HepG2 (cell line): ENCODE results near the gene HSPB7. TPM values are rescaled to one million over a fixed set of nuclear protein-coding genes. Genes with fewer than 3 reads are reported as not detected.

ENCODE experiments used
- ATAC-seq: fragments of 200-7000 bp; cut with Tn5 transposase; 3 replicates; pipeline ENCODE4 v1.9.1; 2020; ENCODE audit warnings: mild to moderate bottlenecking, moderate library complexity
- BruUV-seq: library from RNA; stranded (reverse); fragments of 400-500 nt; replicated peaks from 2 replicates; lab custom pipeline; 2021; lab: Mats Ljungman, UMichigan
- CTCF ChIA-PET: fragments of 300-600 bp; formaldehyde crosslinking; extraction: SDS; loops from one replicate; lab custom pipeline; 2021; ENCODE audit warnings: low total read pairs, inconsistent platforms, low intra/inter-chr PET ratio; lab: Yijun Ruan, JAX
- POLR2A ChIA-PET: fragments of 350-600 bp; sonication (Branson Sonifier 250); formaldehyde crosslinking; loops from one replicate; lab custom pipeline; 2020; ENCODE audit warnings: antibody characterized with exemption, inconsistent platforms; lab: Yijun Ruan, JAX
- DNase-seq: peaks from one replicate; pipeline ENCODE4 v3.0.0-alpha.2; 2015; ENCODE audit warnings: low spot score
- FAIRE-seq: peaks from 3 replicates; lab custom pipeline; 2011; peaks lifted over from hg19 to GRCh38; lab: Jason Lieb, UNC
- H2AFZ ChIP-seq: one replicate; pipeline ENCODE4 v1.6.1; 2011; ENCODE audit warnings: low read length, inconsistent platforms
- H3K27ac ChIP-seq: fragments of 300-600 bp; 3 replicates; pipeline ENCODE4 v1.8.0; 2011; ENCODE audit warnings: mixed run types, mild to moderate bottlenecking, mixed read lengths, low read length, inconsistent platforms; ENCODE audit not compliant: insufficient read depth; ENCODE audit errors: extremely low read length
- H3K27me3 ChIP-seq, 2 experiments: fragments of 200-600 bp in 1 of 2; 2 replicates in 1 of 2; 3 replicates in 1 of 2; pipeline versions ENCODE4 v1.6.0 to v1.8.0; 2011; ENCODE audit warnings: low read length in 2 of 2, mild to moderate bottlenecking in 2 of 2, moderate library complexity in 2 of 2, inconsistent platforms in 1 of 2; ENCODE audit not compliant: insufficient read depth in 2 of 2, control insufficient read depth in 1 of 2
- H3K36me3 ChIP-seq, 2 experiments: fragments of 200-600 bp in 1 of 2; replicated peaks in 1 of 2; 2 replicates in 1 of 2; 3 replicates in 1 of 2; pipeline versions ENCODE4 v1.5.1 to v1.8.0; 2011; ENCODE audit warnings: low read length in 2 of 2, inconsistent platforms in 1 of 2; ENCODE audit not compliant: insufficient read depth in 2 of 2, control insufficient read depth in 1 of 2
- H3K4me1 ChIP-seq: 2 replicates; pipeline ENCODE4 v1.5.1; 2012; ENCODE audit warnings: low read length, inconsistent platforms; ENCODE audit not compliant: insufficient read depth
- H3K4me2 ChIP-seq: 2 replicates; pipeline ENCODE4 v1.6.0; 2011; ENCODE audit warnings: low read depth, low read length, inconsistent platforms
- H3K4me3 ChIP-seq, 3 experiments: fragments of 200-600 bp in 1 of 3; sonication (generic), shearing (Covaris generic) in 1 of 3; replicated peaks in 1 of 3; 2 replicates each; pipeline ENCODE4 v1.5.1; 2011 to 2016; ENCODE audit warnings: low read length in 3 of 3, inconsistent platforms in 2 of 3, low read depth in 2 of 3, mild to moderate bottlenecking in 2 of 3, control low read depth in 1 of 3, mixed read lengths in 1 of 3; ENCODE audit not compliant: insufficient read depth in 1 of 3
- H3K79me2 ChIP-seq: one replicate; pipeline ENCODE4 v1.6.1; 2011; ENCODE audit warnings: low read length, inconsistent platforms; ENCODE audit not compliant: insufficient read depth
- H3K9ac ChIP-seq: 2 replicates; pipeline ENCODE4 v1.6.0; 2011; ENCODE audit warnings: mild to moderate bottlenecking, low read depth, low read length, inconsistent platforms; ENCODE audit not compliant: insufficient read depth
- H3K9me3 ChIP-seq: 2 replicates; pipeline ENCODE4 v1.5.1; 2012; ENCODE audit warnings: mild to moderate bottlenecking, low read length
- H4K20me1 ChIP-seq: 2 replicates; pipeline ENCODE4 v1.6.0; 2011; ENCODE audit warnings: inconsistent platforms, mild to moderate bottlenecking, low read length, moderate library complexity; ENCODE audit not compliant: insufficient read depth
- GLI4 ChIP-seq: sonication (generic); formaldehyde crosslinking; IDR thresholded peaks from 2 replicates; pipeline ENCODE4 v1.5.1; 2020; ENCODE audit warnings: missing genetic modification reagents, mild to moderate bottlenecking, moderate library complexity, borderline replicate concordance
- GZF1 ChIP-seq: sonication (generic); formaldehyde crosslinking; IDR thresholded peaks from 2 replicates; pipeline ENCODE4 v1.5.1; 2020; ENCODE audit warnings: mild to moderate bottlenecking, missing genetic modification reagents
- POLR2A ChIP-seq, 2 experiments: IDR thresholded peaks; 2 replicates each; pipeline ENCODE4 v1.6.1; 2011; ENCODE audit warnings: low read depth in 2 of 2, low read length in 2 of 2, mild to moderate bottlenecking in 1 of 2, moderate library complexity in 1 of 2; ENCODE audit not compliant: insufficient read depth in 1 of 2
- RAD21 ChIP-seq: fragments of 450-650 bp; formaldehyde crosslinking; IDR thresholded peaks from 2 replicates; pipeline ENCODE4 v1.5.0; 2020; ENCODE audit warnings: mild to moderate bottlenecking
- TAF15 ChIP-seq: fragments of 200-400 bp; formaldehyde crosslinking; IDR thresholded peaks from one replicate; pipeline ENCODE4 v1.6.1; 2018; ENCODE audit warnings: mild to moderate bottlenecking, low read depth, low read length; ENCODE audit not compliant: poor library complexity, severe bottlenecking
- ZZZ3 ChIP-seq: sonication (generic); formaldehyde crosslinking; IDR thresholded peaks from 2 replicates; pipeline ENCODE4 v1.4.0; 2020; ENCODE audit warnings: missing genetic modification reagents, mild to moderate bottlenecking, borderline replicate concordance
- WGBS: methylation state at CpG from one replicate; pipeline ENCODE4 v1.1.6; 2017; ENCODE audit warnings: low lambda C conversion rate; 5-methylcytosine and 5-hydroxymethylcytosine counted together
- in situ Hi-C: cut with HindIII; loops from 2 replicates; pipeline ENCODE4 v1.10.0; 2017; ENCODE audit warnings: low pct_unique_long_range_greater_than_20kb; ENCODE audit not compliant: extremely low pct_ligation_motif_present
- intact Hi-C: fragments of 100-400 bp; cut with micrococcal nuclease; formaldehyde crosslinking; loops from one replicate; pipeline ENCODE4 v1.10.0; 2022; ENCODE audit not compliant: unreplicated experiment
- polyA plus RNA-seq, 8 experiments: library from polyadenylated mRNA; depleted of rRNA in 3 of 8; stranded (reverse) in 7 of 8; unstranded in 1 of 8; fragments of >200 nt; fragmentation: Illumina TruSeq in 4 of 8; extraction: Trizol in 4 of 8; gene quantifications; 2 replicates each; pipeline versions ENCODE4 v1.2.1 to v1.2.3, GENCODE V29; 2011 to 2016; ENCODE audit warnings: low read depth in 4 of 8, missing spikeins in 1 of 8, mixed read lengths in 1 of 8; ENCODE audit not compliant: insufficient read depth in 1 of 8
- total RNA-seq, 5 experiments: library from RNA; depleted of rRNA; stranded (reverse); fragments of >200 nt; fragmentation: Illumina TruSeq; extraction: Trizol; gene quantifications; 2 replicates each; pipeline ENCODE4 v1.2.3, GENCODE V29; 2016; ENCODE audit warnings: low read depth in 1 of 5
- TF ChIP-seq, protein P1 (sequence below): sonication (generic); formaldehyde crosslinking; IDR thresholded peaks from 2 replicates; pipeline ENCODE4 v1.4.0; 2020; ENCODE audit warnings: missing genetic modification reagents, borderline replicate concordance
- TF ChIP-seq, protein P2 (sequence below): sonication (generic); formaldehyde crosslinking; IDR thresholded peaks from 2 replicates; pipeline ENCODE4 v1.8.0; 2023; ENCODE audit warnings: mild to moderate bottlenecking, missing genetic modification reagents

The HSPB7 gene
- total and polyA plus RNA-seq, 2 of the 13 experiments (the other 11 are each of a cell fraction or from before 2014, with no cell fraction given) = 0.20 TPM; not detected in 1

DNA sequence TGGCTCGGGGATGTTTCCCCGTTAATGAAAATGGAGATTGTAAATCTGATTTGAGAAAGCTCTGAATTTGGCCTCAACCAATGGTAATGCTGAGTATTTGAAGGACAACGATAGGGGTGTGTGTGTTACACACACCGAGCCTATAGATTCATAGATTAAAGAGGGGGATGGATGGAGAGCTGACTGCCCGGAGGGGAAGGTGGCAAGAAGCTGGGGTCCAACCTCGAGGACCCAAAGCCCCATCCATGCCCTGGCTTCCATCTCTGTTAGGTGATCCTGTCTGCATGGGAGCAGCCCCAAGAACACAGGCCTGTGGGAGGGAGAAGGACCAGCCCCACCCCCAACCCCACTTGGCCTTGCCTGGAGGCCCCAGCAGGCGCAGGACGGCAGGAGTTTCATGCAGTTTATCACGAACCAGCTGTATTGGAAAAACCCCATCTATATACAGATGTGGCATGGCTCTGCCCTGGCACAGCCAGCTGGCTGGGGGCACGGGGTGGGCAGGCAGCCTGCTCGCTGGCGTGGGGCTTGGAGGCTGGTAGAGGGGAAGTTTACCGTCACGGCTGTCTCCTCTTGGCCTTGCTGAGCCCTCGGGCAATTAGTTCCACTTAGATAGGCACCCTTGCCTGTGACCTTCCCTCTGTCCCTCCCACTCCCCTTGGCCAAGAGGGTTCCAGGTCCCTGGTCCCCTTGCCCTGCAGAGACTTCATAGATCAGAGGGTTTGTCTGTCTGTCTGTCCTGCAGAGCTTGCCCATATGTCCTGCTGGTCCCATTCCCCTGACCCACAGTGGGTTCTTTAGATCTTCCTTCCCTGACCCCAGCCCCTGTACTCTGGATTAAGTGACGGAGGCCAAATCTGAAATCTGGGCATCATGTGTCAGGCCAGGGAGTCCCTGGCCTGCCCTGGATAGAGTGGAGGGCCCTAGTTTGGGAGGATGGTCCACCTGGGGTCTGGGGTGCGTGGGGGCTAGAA lies 3.0 kb downstream of the HSPB7 start (continued):
- TF ChIP-seq, protein P1, sequence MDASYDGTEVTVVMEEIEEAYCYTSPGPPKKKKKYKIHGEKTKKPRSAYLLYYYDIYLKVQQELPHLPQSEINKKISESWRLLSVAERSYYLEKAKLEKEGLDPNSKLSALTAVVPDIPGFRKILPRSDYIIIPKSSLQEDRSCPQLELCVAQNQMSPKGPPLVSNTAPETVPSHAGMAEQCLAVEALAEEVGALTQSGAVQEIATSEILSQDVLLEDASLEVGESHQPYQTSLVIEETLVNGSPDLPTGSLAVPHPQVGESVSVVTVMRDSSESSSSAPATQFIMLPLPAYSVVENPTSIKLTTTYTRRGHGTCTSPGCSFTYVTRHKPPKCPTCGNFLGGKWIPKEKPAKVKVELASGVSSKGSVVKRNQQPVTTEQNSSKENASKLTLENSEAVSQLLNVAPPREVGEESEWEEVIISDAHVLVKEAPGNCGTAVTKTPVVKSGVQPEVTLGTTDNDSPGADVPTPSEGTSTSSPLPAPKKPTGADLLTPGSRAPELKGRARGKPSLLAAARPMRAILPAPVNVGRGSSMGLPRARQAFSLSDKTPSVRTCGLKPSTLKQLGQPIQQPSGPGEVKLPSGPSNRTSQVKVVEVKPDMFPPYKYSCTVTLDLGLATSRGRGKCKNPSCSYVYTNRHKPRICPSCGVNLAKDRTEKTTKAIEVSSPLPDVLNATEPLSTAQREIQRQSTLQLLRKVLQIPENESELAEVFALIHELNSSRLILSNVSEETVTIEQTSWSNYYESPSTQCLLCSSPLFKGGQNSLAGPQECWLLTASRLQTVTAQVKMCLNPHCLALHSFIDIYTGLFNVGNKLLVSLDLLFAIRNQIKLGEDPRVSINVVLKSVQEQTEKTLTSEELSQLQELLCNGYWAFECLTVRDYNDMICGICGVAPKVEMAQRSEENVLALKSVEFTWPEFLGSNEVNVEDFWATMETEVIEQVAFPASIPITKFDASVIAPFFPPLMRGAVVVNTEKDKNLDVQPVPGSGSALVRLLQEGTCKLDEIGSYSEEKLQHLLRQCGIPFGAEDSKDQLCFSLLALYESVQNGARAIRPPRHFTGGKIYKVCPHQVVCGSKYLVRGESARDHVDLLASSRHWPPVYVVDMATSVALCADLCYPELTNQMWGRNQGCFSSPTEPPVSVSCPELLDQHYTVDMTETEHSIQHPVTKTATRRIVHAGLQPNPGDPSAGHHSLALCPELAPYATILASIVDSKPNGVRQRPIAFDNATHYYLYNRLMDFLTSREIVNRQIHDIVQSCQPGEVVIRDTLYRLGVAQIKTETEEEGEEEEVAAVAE (CRISPR knock-in tag) = 0 out of 2 replicates have a peak, but pooled peaks have one; percentile 22
- no peak for TF ChIP-seq GZF1 (CRISPR knock-in tag)
- no peak for TF ChIP-seq TAF15
- peak in 1 of 2 experiments; percentile 39; a peak in 1 of 4 replicates for TF ChIP-seq POLR2A (IDR thresholded peaks at IDR 0.05; ENCODE audit: insufficient read depth in 1 of 2, low read depth in 2 of 2, low read length in 2 of 2)
- no peak for TF ChIP-seq GLI4

DNA sequence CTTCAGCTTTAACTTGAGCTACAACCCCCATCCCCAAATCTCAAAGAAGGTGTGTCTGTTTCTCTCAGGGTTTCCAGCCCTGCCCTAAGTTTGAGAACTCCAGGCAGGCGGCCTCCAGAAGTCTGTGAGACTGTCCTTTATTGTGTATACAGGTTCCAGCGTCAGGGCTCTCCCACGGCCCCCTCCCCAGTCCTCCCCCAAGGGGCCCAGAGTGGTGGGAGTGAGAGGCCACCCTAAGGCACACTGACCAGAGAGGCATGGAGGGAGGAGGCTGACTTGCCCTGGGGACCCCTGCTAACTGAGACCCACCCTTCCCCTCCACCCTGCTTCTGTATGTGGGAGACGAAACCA lies 4.0 kb downstream of the HSPB7 start:
- ATAC-seq = no peak
- no TSS peak for BruUV-seq
- in situ Hi-C loops = loop anchor here (5.0 kb wide), 1 partner anchor 33 kb away; no protein-coding TSS in a partner anchor
- no peak for DNase-seq
- no peaks in the 10 kb centered on the region for H3K79me2 ChIP-seq
- H4K20me1 ChIP-seq = peaks cover 10% of the 10 kb centered on the region; the same call in 1 of the 2 replicates
- H3K4me1 ChIP-seq = peaks cover 67% of the 10 kb centered on the region
- intact Hi-C loops = no loop called here
- WGBS = 9% methylated on average over 2 of the region's 4 CpGs
- TF ChIP-seq, protein P2, sequence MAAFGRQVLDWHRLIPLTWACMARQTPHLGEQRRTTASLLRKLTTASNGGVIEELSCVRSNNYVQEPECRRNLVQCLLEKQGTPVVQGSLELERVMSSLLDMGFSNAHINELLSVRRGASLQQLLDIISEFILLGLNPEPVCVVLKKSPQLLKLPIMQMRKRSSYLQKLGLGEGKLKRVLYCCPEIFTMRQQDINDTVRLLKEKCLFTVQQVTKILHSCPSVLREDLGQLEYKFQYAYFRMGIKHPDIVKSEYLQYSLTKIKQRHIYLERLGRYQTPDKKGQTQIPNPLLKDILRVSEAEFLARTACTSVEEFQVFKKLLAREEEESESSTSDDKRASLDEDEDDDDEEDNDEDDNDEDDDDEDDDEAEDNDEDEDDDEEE (CRISPR knock-in tag) = 0 out of 2 replicates have a peak, but pooled peaks have one; percentile 46
- TF ChIP-seq RAD21 (CRISPR knock-in tag) = no peak
- no peak for TF ChIP-seq ZZZ3 (CRISPR knock-in tag)
- H2AFZ ChIP-seq = no peak overlapping the region
- peak overlapping the region; percentile 53 for H3K9ac ChIP-seq
- H3K9me3 ChIP-seq = no peaks in the 10 kb centered on the region
- H3K36me3 ChIP-seq = no peaks in the 10 kb centered on the region
- H3K4me2 ChIP-seq = peak overlapping the region; percentile 71; the same call in 1 of the 2 replicates
- H3K27me3 ChIP-seq = peaks cover 7 to 55% of the 10 kb centered on the region in 2 experiments; a peak in 4 of 5 replicates
- ChIA-PET POLR2A (interaction anchor here (1.0 kb wide), 1 partner anchor 213 kb away, joined by 3 read pairs; no protein-coding TSS in a partner anchor), CTCF (no interaction called here)
- peak overlapping the region; percentile 56 to 63 (median 60); a peak in 5 of 6 replicates for H3K4me3 ChIP-seq
- no peak overlapping the region for H3K27ac ChIP-seq
- no peak for FAIRE-seq
